Activated CD4-positive, alpha-beta T cell treated with anti-CD3 and anti-CD28 coated beads, Interleukin-2, amount 50 U/mL, for 24 hours (primary cell): ENCODE measurements around the gene MYO1H.
"Not testable (repeated sequence)": the region's sequence is repeated elsewhere in the genome, so short reads cannot be mapped to it uniquely, and the experiment has no call there.

ENCODE experiments used
- DNase-seq, 2 donors: peaks; one replicate each; pipeline ENCODE4 v3.0.0-alpha.2; 2020; ENCODE audit warnings: low read depth in 1 of 2, low spot score in 1 of 2

Gene MYO1H

GRCh38 chr12:109347589-109347988, at the start of gene MYO1H:
Gene MYO1H, plus strand, starts transcription at chr12:109347900. Its CDS starts 61 bp downstream, at chr12:109347961.
- DNase-seq: no peak

- DNase-seq: no peak
Observed at GRCh38 chr12:109299849-109300248, 47.9 kb upstream of the MYO1H start.

- no peak for DNase-seq
Observed at GRCh38 chr12:109301643-109302168, 46.0 kb upstream of the MYO1H start.

GRCh38 chr12:109302358-109302757, 45.3 kb upstream of the MYO1H start:
- no peak for DNase-seq

GRCh38 chr12:109302770-109303169, 44.9 kb upstream of the MYO1H start:
- DNase-seq: no peak

GRCh38 chr12:109304485-109304884, 43.2 kb upstream of the MYO1H start:
- no peak for DNase-seq

- DNase-seq: no peak
Observed at GRCh38 chr12:109305547-109305946, 42.2 kb upstream of the MYO1H start.

GRCh38 chr12:109307051-109307450, 40.6 kb upstream of the MYO1H start:
- DNase-seq: no peak

- no peak for DNase-seq
Observed at GRCh38 chr12:109308534-109309380, 38.9 kb upstream of the MYO1H start, which contains the start of gene FOXN4. Gene FOXN4, minus strand, starts transcription at chr12:109309284. Its CDS starts 963 bp downstream, at chr12:109308321.

GRCh38 chr12:109309381-109310246, 38.1 kb upstream of the MYO1H start:
- no peak for DNase-seq

- DNase-seq: no peak
Observed at GRCh38 chr12:109310247-109311125, 37.2 kb upstream of the MYO1H start.

- DNase-seq: not testable (repeated sequence)
Observed at GRCh38 chr12:109321294-109321693, 26.4 kb upstream of the MYO1H start.

GRCh38 chr12:109329003-109329402, 18.7 kb upstream of the MYO1H start:
- DNase-seq: no peak

GRCh38 chr12:109329686-109330085, 18.0 kb upstream of the MYO1H start:
- DNase-seq: no peak

GRCh38 chr12:109330282-109331230, 17.1 kb upstream of the MYO1H start:
- no peak for DNase-seq

GRCh38 chr12:109331301-109331952, 16.3 kb upstream of the MYO1H start:
- DNase-seq: no peak

- DNase-seq: no peak
Observed at GRCh38 chr12:109334887-109335286, 12.8 kb upstream of the MYO1H start.

- DNase-seq: no peak
Observed at GRCh38 chr12:109336593-109336992, 11.1 kb upstream of the MYO1H start.

- no peak for DNase-seq
Observed at GRCh38 chr12:109343677-109344076, 4.0 kb upstream of the MYO1H start.
